Activated gamma-delta T cell treated with anti-CD3 and anti-CD28 coated beads, Interleukin-2, amount 50 U/mL, for 16 hours (primary cell): ENCODE measurements around the gene MLLT1.

Source experiments
- DNase-seq: peaks from one replicate; pipeline ENCODE4 v3.0.0-alpha.2; 2020; ENCODE audit warnings: low read depth

MLLT1 gene

GRCh38 chr19:6274756-6275155 is 5.0 kb downstream of the MLLT1 start:
- DNase-seq: no peak

DNA sequence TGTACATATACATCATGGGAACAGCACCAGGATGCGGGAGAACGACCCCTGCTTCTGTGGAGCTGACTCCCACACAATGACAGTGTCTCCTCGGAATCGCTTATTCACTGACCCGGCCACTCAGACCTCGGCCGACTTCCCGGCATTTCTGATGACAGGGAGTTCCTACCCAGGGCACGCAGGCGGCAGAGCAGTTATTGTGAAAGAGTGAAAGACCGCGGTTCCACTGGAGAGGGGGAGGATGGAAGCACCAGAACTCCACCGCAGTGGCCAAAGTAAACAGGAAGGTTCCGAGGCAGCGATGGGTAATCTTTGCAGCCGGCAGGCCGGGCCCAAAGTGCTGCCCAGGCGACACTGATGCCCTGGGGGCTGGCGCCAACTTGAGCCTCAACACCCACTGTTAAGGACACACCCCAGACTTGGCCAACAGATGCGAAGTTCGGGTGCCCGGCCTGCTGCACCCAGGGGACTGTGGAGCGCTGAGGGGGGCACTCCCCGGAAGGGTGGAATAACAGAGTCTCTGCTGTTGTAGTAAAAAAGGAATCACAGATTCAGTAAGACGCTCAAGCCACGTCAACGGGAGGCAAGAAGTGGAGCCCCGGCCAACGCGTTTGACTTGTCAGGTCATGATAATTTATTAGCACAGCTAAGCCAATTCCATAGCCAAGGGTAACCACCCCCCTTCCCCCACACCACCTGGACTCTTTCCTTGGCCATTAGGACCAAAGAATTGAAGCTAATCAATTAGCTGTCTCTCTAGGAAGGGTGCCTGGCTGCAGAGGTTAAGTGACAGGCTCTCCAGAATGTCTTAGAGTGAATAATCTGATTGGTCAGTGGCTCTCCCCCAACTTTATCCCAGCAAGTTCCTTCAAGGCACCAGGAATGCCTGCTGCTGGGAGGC is 5.8 kb downstream of the MLLT1 start:
- no peak for DNase-seq

- DNase-seq: no peak
Observed at GRCh38 chr19:6272913-6273600, 6.7 kb downstream of the MLLT1 start.

DNA sequence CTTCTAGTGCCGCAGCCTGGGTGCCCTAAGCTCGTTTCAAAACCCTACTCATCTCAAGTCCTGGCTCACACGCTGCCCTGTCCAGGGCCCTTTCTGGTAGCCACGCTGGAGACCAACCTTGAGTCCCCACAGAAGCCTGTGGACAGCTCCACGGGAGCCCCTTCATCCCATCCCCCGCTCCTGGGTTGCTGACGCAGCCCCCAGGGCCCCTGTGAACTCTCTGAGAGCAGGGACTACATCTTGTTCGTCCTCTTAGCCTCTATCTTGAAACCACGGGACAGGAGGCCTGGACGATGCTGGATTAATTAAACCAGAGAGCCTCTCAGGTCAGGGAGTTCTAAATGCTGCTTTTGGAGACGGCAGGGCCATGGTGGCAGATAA is 7.4 kb downstream of the MLLT1 start:
- DNase-seq: no peak

- no peak for DNase-seq
Observed at GRCh38 chr19:6271721-6272410, 7.9 kb downstream of the MLLT1 start.

- no peak for DNase-seq
Observed at GRCh38 chr19:6271251-6271650, 8.5 kb downstream of the MLLT1 start.

GRCh38 chr19:6270822-6271221 is 9.0 kb downstream of the MLLT1 start:
- no peak for DNase-seq

GRCh38 chr19:6270076-6270745 is 9.6 kb downstream of the MLLT1 start:
- no peak for DNase-seq

- DNase-seq: no peak
Observed at GRCh38 chr19:6269101-6269886, 10.5 kb downstream of the MLLT1 start.

GRCh38 chr19:6268382-6268771 is 11.4 kb downstream of the MLLT1 start:
- DNase-seq: no peak

DNA sequence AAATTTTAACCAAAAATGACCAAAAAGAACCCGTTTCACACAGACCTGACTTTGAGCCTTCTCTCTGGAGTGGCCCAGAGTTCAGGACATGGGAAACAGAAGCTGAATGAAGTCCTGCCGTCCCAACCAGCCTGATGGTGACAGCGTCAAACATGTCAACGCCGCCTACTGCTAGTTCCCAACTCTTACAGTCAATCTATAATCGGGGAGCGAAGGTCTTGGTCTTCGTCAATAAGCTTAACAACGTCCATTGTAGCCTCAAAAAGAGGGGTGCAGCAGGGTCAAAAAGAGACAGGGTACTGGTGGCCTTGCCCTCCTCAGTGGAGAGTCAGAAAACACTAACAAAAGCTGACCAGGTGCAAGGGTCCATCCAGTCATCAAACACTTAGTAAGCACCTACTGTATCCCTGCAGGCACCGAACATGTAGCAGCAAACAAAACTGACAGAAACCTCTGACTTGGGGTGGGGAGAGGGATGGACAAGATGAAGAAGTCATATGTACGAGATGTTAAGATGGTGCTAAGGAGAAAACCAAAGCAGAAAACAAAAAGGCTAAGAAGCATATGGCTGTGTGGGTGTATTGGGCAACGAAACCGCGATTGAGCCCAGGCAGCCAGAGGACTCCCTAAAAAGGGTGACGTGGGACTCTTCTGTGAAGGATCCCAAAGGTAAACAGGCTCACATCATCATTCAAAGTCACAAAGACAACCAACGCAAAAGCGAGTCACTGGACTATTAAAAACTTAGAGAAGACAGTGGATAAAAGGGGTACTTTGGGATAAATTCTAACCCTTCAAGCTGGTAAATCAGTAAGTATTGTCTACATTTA is 12.0 kb downstream of the MLLT1 start:
- DNase-seq: no peak

DNA sequence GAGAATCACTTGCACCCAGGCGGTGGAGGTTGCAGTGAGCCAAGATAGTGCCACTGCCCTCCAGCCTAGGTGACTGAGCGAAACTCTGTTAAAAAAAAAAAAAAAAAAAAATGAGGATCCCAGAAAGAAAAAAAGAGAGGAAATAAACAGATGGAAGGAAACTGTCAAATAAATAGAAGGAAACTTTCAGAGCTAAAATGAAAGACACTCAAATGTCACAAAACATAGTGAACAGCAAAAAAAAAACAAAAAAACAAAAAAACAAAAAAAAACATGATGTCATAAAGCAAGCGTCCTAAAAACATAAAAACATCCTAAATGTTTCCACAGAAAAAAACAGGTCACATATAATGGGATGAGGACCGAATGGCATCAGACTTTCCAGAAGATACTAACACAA is 15.0 kb downstream of the MLLT1 start:
- DNase-seq: no peak

DNA sequence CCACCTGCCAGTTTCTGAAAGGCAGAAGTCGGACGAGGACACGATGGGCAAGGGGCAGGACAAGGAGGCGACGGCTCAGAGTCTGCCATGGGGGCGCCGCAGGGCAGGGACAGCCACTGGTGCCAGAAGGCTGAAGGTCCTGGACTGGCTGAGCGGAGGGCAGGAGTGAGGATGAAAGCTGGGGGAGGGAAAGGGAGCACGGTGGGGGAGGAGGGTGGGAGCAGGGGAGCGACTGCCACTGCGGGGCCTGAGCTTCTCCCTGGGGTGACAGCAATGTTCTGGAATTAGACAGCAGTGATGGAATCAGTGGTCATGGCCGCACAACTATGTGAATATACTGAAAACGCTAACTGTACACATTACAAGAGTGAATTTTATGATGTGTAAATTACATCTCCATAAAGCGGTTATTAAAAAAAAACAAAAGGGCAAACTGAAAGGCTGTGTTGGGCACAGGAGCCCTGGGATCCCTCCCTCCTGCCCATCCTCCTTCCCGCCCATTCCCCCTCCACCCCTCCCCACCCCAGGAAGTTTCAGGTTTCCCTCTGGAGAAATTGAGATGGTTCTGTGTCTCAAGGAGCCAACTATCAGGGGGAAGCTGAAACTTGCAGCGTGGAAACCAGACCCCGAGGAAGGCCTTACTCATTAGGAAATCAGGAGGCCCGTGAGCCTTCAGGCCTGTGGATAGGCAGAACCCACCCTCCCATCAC is 15.9 kb downstream of the MLLT1 start:
- DNase-seq: no peak

- no peak for DNase-seq
Observed at GRCh38 chr19:6263306-6263705, 16.5 kb downstream of the MLLT1 start.

DNA sequence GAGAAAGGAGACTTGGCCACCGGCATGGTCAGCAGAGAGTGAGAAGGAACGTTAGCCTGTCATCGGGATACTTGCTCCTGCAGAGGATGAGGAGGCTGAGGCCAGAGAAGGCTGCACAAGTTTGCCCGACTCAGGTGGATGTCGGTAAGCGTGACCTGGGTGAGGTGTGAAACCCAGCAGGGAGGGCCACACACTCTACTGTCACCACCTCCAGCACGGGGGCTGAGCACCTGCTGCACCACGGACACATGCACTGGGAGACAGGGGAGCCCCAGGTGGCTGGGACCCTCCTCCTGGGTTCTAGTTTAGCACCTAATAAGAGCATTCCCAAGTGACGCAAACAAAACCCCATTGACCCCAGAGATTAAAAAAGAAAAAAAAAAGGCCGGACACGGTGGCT is 17.3 kb downstream of the MLLT1 start:
- no peak for DNase-seq

- no peak for DNase-seq
Observed at GRCh38 chr19:6261883-6262282, 17.9 kb downstream of the MLLT1 start.

- DNase-seq: peak; percentile 22
Observed at GRCh38 chr19:6260912-6261650, 18.7 kb downstream of the MLLT1 start.

GRCh38 chr19:6260376-6260775 is 19.4 kb downstream of the MLLT1 start:
- DNase-seq: no peak

- no peak for DNase-seq
Observed at GRCh38 chr19:6259312-6259861, 20.4 kb downstream of the MLLT1 start.
